ENCODE results near the gene AP1S3. TPM values are rescaled to one million over a fixed set of nuclear protein-coding genes. Genes with fewer than 3 reads are reported as not detected.

AP1S3 gene
- total RNA-seq, 4 donors from 2014 or later: 0.23 to 4.6 (median 0.54) TPM; not detected in 1

DNA sequence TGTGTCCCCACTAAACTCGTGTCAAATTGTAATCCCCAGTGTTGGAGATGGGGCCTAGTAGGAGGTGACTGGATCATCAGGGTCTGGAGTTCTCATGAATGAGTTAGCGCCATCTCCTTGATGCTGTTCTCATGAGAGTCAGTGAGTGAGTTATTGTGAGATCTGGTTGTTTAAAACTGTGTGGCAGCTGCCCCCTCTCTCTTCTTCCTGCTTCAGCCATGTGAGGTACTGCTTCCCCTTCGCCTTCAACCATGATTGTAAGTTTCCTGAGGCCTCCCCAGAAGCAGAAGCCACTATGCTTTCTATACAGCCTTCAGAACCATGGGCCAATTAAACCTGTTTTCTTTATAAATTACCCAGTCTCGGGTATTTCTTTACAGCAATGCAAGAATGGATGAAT, 50.4 kb downstream of the AP1S3 start:
- ATAC-seq: no peak
- no peak for TF ChIP-seq CTCF (IDR thresholded peaks at IDR 0.05)
- no peak for TF ChIP-seq POLR2AphosphoS5 (IDR thresholded peaks at IDR 0.05)
- no peak for TF ChIP-seq EP300 (IDR thresholded peaks at IDR 0.05)
- TF ChIP-seq POLR2A (IDR thresholded peaks at IDR 0.05): no peak
- Histone ChIP-seq H3K36me3 (no peaks in the 10 kb centered on the region), H3K4me1 (no peaks in the 10 kb centered on the region), H3K27ac (no peak overlapping the region), H3K4me3 (no peak overlapping the region), H3K9me3 (peaks cover 0 to 7% (median 0%) of the 10 kb centered on the region in 3 donors), H3K27me3 (no peaks in the 10 kb centered on the region)
- 83 to 88% methylated on average over 3 to 4 of the region's 4 CpGs for WGBS, 2 donors (ENCODE audit: low coverage in 1 of 2)

GRCh38 chr2:223786236-223786635, 51.1 kb downstream of the AP1S3 start:
- no peaks in the 10 kb centered on the region for H3K4me1 ChIP-seq
- ATAC-seq: no peak
- H3K27me3 ChIP-seq: no peaks in the 10 kb centered on the region
- 80 to 84% methylated on average over 2 to 5 of the region's 5 CpGs for WGBS, 2 donors (ENCODE audit: low coverage in 1 of 2)
- H3K36me3 ChIP-seq: no peaks in the 10 kb centered on the region
- TF ChIP-seq EP300 (IDR thresholded peaks at IDR 0.05): no peak
- TF ChIP-seq POLR2A (IDR thresholded peaks at IDR 0.05): no peak
- no peak for TF ChIP-seq CTCF (IDR thresholded peaks at IDR 0.05)
- TF ChIP-seq POLR2AphosphoS5 (IDR thresholded peaks at IDR 0.05): no peak
- peaks cover 0 to under 1% (median 0%) of the 10 kb centered on the region in 3 donors for H3K9me3 ChIP-seq
- H3K27ac ChIP-seq: no peak overlapping the region
- H3K4me3 ChIP-seq: no peak overlapping the region

GRCh38 chr2:223784221-223784772, 53.1 kb downstream of the AP1S3 start:
- H3K27ac ChIP-seq: no peak overlapping the region
- no peaks in the 10 kb centered on the region for H3K4me1 ChIP-seq
- no peaks in the 10 kb centered on the region for H3K27me3 ChIP-seq
- H3K9me3 ChIP-seq: no peaks in the 10 kb centered on the region
- WGBS, 2 donors (ENCODE audit: low coverage in 1 of 2): 82 to 86% methylated on average over 4 to 5 of the region's 5 CpGs
- H3K4me3 ChIP-seq: no peak overlapping the region
- ATAC-seq: no peak
- TF ChIP-seq POLR2AphosphoS5 (IDR thresholded peaks at IDR 0.05): no peak
- no peak for TF ChIP-seq EP300 (IDR thresholded peaks at IDR 0.05)
- no peak for TF ChIP-seq CTCF (IDR thresholded peaks at IDR 0.05)
- TF ChIP-seq POLR2A (IDR thresholded peaks at IDR 0.05): no peak
- no peaks in the 10 kb centered on the region for H3K36me3 ChIP-seq

GRCh38 chr2:223782629-223783028, 54.8 kb downstream of the AP1S3 start:
- TF ChIP-seq EP300 (IDR thresholded peaks at IDR 0.05) (no peak), POLR2AphosphoS5 (IDR thresholded peaks at IDR 0.05) (no peak), CTCF (IDR thresholded peaks at IDR 0.05) (no peak), POLR2A (IDR thresholded peaks at IDR 0.05) (no peak)
- H3K27ac ChIP-seq: no peak overlapping the region
- no peaks in the 10 kb centered on the region for H3K27me3 ChIP-seq
- no peak for ATAC-seq
- H3K9me3 ChIP-seq: no peaks in the 10 kb centered on the region
- H3K36me3 ChIP-seq: no peaks in the 10 kb centered on the region
- no peak overlapping the region for H3K4me3 ChIP-seq
- H3K4me1 ChIP-seq: no peaks in the 10 kb centered on the region
- WGBS, 2 donors (ENCODE audit: low coverage in 1 of 2): 74 to 78% methylated on average over 3 of the region's 3 CpGs

DNA sequence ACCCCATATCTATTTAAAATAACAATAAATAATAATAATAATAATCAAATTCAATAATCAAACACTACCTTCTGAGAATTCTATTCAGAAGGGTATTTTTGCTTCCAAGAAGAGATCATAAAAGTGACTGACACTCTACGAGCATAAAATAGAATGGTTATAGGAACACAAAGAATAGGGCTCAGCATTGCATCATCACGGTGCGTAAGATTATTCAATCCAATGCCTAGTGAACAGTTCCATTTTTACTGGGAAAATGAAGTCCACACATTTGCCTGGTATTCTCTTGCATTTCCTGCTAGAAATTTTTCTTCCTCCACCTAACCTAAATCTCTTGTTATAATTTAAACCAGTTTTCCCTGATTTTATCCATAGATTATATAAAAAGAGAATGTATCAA, 55.8 kb downstream of the AP1S3 start:
- Histone ChIP-seq H3K4me3 (no peak overlapping the region), H3K27ac (no peak overlapping the region), H3K9me3 (no peaks in the 10 kb centered on the region), H3K4me1 (no peaks in the 10 kb centered on the region), H3K36me3 (no peaks in the 10 kb centered on the region), H3K27me3 (no peaks in the 10 kb centered on the region)
- ATAC-seq: no peak
- TF ChIP-seq EP300 (IDR thresholded peaks at IDR 0.05) (no peak), CTCF (IDR thresholded peaks at IDR 0.05) (no peak), POLR2AphosphoS5 (IDR thresholded peaks at IDR 0.05) (no peak), POLR2A (IDR thresholded peaks at IDR 0.05) (no peak)
- WGBS, 2 donors (ENCODE audit: low coverage in 1 of 2): 83% methylated on average over 3 of the region's 3 CpGs; no CpG with 5 or more reads in 1 of the 2 donors
